Measurements from ENCODE around the gene NRXN3.

GRCh38 chr14:79703209-79703608 lies 1533.0 kb downstream of the NRXN3 start:
- TF ChIP-seq EZH2 (IDR thresholded peaks at IDR 0.05; ENCODE audit: insufficient read depth, poor library complexity, severe bottlenecking) (no peak), EZH2phosphoT487 (IDR thresholded peaks at IDR 0.05; ENCODE audit: insufficient read depth, low read depth) (no peak)
